ENCODE measurements around the gene ZAP70. TPM values are rescaled to one million over a fixed set of nuclear protein-coding genes. Genes with fewer than 3 reads are reported as not detected.

The ZAP70 gene
- total RNA-seq, 1 experiment from 2014 or later, result 0.54 TPM

DNA sequence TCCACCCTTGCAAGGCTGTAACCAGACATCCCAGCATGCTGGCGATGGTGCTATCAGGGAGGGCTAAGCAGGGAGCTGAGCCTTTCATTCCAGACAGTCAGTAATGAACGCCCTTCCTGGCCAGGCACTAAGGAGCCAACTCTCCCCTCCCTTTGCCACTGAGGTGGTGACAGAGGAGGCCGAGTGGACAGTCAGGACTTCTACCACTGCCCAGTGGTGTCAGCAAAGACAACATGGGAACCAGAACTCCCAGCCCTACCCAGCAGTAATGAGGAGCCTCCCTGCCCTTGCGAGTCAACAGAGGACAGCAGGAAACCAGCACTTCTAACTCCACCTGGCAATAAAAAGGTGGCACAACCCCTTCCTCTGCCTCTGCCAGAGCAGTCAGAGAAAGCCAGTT, 68.6 kb downstream of the ZAP70 start:
- Histone ChIP-seq H3K9me3 (ENCODE audit: control insufficient read depth, insufficient read depth, low read depth, low read length) (no peaks in the 10 kb centered on the region), H3K4me1 (ENCODE audit: control insufficient read depth, insufficient read depth, low read length) (no peaks in the 10 kb centered on the region), H3K36me3 (ENCODE audit: control insufficient read depth, insufficient read depth, low read length) (no peaks in the 10 kb centered on the region), H3K4me3 (ENCODE audit: low read depth in 2 of 2, low read length in 2 of 2) (no peak overlapping the region), H3K27me3 (ENCODE audit: control insufficient read depth, insufficient read depth, low read length) (no peaks in the 10 kb centered on the region), H3K27ac (ENCODE audit: low read length) (no peak overlapping the region)
- in situ Hi-C loops (cut with HindIII; ENCODE audit: low pct_unique_long_range_greater_than_20kb, low sequenced_read_pairs) (no loop called here), intact Hi-C loops (cut with micrococcal nuclease; ENCODE audit: unreplicated experiment) (no loop called here)
- DNase-seq (ENCODE audit: low read depth, low spot score), result no peak
- BruUV-seq (replicated peaks), result no TSS peak
- no peak for ATAC-seq
- ChIA-PET CTCF (no interaction called here), POLR2A (no interaction called here)
- no peak for TF ChIP-seq TCF7L2 (IDR thresholded peaks at IDR 0.05; ENCODE audit: low read depth, low read length)

DNA sequence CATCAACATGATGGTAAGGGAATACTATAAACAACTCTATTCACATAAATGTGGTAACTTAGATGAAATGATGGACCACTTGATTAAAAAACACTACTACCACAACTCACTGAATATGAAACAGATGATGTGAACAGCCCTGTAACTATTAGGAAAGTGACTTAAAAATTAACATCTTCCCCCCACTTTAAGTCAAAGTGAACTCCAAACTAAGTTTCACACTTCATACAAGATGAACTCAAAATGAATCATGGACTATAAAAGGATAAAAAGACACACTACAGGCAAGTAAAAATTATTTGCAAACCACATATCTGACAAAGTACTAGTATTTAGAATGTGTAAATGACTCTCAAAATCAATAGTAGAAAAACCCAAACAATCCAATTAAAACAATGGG, 71.6 kb downstream of the ZAP70 start:
- in situ Hi-C loops (cut with HindIII; ENCODE audit: low pct_unique_long_range_greater_than_20kb, low sequenced_read_pairs), result no loop called here
- POLR2A ChIA-PET, result interaction anchor here (0.6 kb wide), 1 partner anchor 122 kb away, joined by 4 read pairs; no protein-coding TSS in a partner anchor
- BruUV-seq (replicated peaks), result no TSS peak
- ATAC-seq, result no peak
- TF ChIP-seq TCF7L2 (IDR thresholded peaks at IDR 0.05; ENCODE audit: low read depth, low read length) (no peak), POLR2AphosphoS5 (IDR thresholded peaks at IDR 0.05; ENCODE audit: low read depth, low read length) (no peak), SIN3A (IDR thresholded peaks at IDR 0.05; ENCODE audit: borderline replicate concordance, insufficient read depth, low read depth, low read length) (no peak)
- TF ChIP-seq, protein P1, sequence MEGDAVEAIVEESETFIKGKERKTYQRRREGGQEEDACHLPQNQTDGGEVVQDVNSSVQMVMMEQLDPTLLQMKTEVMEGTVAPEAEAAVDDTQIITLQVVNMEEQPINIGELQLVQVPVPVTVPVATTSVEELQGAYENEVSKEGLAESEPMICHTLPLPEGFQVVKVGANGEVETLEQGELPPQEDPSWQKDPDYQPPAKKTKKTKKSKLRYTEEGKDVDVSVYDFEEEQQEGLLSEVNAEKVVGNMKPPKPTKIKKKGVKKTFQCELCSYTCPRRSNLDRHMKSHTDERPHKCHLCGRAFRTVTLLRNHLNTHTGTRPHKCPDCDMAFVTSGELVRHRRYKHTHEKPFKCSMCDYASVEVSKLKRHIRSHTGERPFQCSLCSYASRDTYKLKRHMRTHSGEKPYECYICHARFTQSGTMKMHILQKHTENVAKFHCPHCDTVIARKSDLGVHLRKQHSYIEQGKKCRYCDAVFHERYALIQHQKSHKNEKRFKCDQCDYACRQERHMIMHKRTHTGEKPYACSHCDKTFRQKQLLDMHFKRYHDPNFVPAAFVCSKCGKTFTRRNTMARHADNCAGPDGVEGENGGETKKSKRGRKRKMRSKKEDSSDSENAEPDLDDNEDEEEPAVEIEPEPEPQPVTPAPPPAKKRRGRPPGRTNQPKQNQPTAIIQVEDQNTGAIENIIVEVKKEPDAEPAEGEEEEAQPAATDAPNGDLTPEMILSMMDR (IDR thresholded peaks at IDR 0.05), result no peak
- TF ChIP-seq, protein P2, sequence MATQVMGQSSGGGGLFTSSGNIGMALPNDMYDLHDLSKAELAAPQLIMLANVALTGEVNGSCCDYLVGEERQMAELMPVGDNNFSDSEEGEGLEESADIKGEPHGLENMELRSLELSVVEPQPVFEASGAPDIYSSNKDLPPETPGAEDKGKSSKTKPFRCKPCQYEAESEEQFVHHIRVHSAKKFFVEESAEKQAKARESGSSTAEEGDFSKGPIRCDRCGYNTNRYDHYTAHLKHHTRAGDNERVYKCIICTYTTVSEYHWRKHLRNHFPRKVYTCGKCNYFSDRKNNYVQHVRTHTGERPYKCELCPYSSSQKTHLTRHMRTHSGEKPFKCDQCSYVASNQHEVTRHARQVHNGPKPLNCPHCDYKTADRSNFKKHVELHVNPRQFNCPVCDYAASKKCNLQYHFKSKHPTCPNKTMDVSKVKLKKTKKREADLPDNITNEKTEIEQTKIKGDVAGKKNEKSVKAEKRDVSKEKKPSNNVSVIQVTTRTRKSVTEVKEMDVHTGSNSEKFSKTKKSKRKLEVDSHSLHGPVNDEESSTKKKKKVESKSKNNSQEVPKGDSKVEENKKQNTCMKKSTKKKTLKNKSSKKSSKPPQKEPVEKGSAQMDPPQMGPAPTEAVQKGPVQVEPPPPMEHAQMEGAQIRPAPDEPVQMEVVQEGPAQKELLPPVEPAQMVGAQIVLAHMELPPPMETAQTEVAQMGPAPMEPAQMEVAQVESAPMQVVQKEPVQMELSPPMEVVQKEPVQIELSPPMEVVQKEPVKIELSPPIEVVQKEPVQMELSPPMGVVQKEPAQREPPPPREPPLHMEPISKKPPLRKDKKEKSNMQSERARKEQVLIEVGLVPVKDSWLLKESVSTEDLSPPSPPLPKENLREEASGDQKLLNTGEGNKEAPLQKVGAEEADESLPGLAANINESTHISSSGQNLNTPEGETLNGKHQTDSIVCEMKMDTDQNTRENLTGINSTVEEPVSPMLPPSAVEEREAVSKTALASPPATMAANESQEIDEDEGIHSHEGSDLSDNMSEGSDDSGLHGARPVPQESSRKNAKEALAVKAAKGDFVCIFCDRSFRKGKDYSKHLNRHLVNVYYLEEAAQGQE (IDR thresholded peaks at IDR 0.05; ENCODE audit: insufficient read depth in 1 of 2, low read depth in 2 of 2, low read length in 1 of 2), result no peak
- H3K36me3 ChIP-seq (ENCODE audit: control insufficient read depth, insufficient read depth, low read length), result no peaks in the 10 kb centered on the region
- CTCF ChIA-PET, result no interaction called here
- intact Hi-C loops (cut with micrococcal nuclease; ENCODE audit: unreplicated experiment), result no loop called here
- no peaks in the 10 kb centered on the region for H3K27me3 ChIP-seq (ENCODE audit: control insufficient read depth, insufficient read depth, low read length)
- H3K27ac ChIP-seq (ENCODE audit: low read length), result no peak overlapping the region
- no peaks in the 10 kb centered on the region for H3K9me3 ChIP-seq (ENCODE audit: control insufficient read depth, insufficient read depth, low read depth, low read length)
- DNase-seq (ENCODE audit: low read depth, low spot score), result no peak
- no peaks in the 10 kb centered on the region for H3K4me1 ChIP-seq (ENCODE audit: control insufficient read depth, insufficient read depth, low read length)
- H3K4me3 ChIP-seq (ENCODE audit: low read depth in 2 of 2, low read length in 2 of 2), result no peak overlapping the region

DNA sequence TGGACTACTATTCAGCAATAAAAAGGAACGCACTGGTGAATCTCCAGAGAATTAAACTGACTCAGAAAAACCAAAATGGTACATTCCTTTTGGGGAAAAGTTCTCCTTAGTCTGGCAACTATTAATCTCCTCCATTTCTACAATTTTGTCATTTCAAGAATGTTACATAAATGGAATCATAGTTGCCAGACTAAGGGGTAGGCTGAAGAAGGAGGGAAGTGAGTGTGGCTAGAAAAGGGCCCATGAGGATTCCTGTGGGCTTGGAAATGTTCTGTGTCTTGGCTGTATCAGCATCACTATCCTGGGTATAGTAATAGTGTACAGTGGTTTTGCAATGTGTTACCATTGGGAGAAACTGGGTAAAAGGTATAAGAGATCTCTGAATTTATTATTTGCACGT, 72.4 kb downstream of the ZAP70 start:
- TF ChIP-seq, protein P2 (IDR thresholded peaks at IDR 0.05; ENCODE audit: insufficient read depth in 1 of 2, low read depth in 2 of 2, low read length in 1 of 2), result no peak
- TF ChIP-seq POLR2AphosphoS5 (IDR thresholded peaks at IDR 0.05; ENCODE audit: low read depth, low read length) (no peak), TCF7L2 (IDR thresholded peaks at IDR 0.05; ENCODE audit: low read depth, low read length) (no peak), SIN3A (IDR thresholded peaks at IDR 0.05; ENCODE audit: borderline replicate concordance, insufficient read depth, low read depth, low read length) (no peak)
- TF ChIP-seq, protein P1 (IDR thresholded peaks at IDR 0.05), result no peak

More for the DNA sequence above, 72.4 kb downstream of the ZAP70 start:
- H3K27ac ChIP-seq (ENCODE audit: low read length), result no peak overlapping the region
- ATAC-seq (no peak), DNase-seq (ENCODE audit: low read depth, low spot score) (no peak)
- H3K36me3 ChIP-seq (ENCODE audit: control insufficient read depth, insufficient read depth, low read length), result no peaks in the 10 kb centered on the region
- POLR2A ChIA-PET, result no interaction called here
- no peaks in the 10 kb centered on the region for H3K4me1 ChIP-seq (ENCODE audit: control insufficient read depth, insufficient read depth, low read length)
- H3K9me3 ChIP-seq (ENCODE audit: control insufficient read depth, insufficient read depth, low read depth, low read length), result no peaks in the 10 kb centered on the region
- intact Hi-C loops (cut with micrococcal nuclease; ENCODE audit: unreplicated experiment), result no loop called here
- H3K27me3 ChIP-seq (ENCODE audit: control insufficient read depth, insufficient read depth, low read length), result no peaks in the 10 kb centered on the region
- CTCF ChIA-PET, result no interaction called here
- in situ Hi-C loops (cut with HindIII; ENCODE audit: low pct_unique_long_range_greater_than_20kb, low sequenced_read_pairs), result no loop called here
- H3K4me3 ChIP-seq (ENCODE audit: low read depth in 2 of 2, low read length in 2 of 2), result no peak overlapping the region
- no TSS peak for BruUV-seq (replicated peaks)
